ENCODE measurements around the gene WDR43. TPM values are rescaled to one million over a fixed set of nuclear protein-coding genes. Genes with fewer than 3 reads are reported as not detected.

Gene WDR43
- total and polyA plus RNA-seq, 2 experiments from 2014 or later: 21.0 to 41.3 TPM

DNA sequence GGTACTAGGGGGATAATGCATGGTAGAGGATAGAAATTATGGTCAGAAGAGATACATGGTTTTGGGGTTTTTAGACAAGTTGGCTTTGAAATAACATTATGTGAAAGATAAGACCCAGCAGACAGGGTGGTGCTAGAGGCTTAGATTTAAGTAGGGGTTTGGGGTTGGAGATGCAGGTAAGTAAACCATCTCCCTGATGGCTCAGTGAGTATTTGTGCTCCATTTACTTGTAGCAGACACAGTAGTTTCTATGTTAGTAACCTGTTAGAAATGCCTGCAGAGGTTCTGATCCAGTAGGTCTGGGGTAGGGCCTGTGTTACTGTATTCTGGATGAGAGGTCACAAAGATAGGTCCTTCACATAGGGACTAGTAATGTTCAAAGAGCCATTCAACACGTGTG is 13.7 kb downstream of the WDR43 start:
- DNase-seq (ENCODE audit: low spot score): no peak
- H3K9me2 ChIP-seq (replicated peaks; ENCODE audit: insufficient read depth): no peaks in the 10 kb centered on the region
- 0% methylated on average over 1 of the region's 1 CpG for WGBS (ENCODE audit: low lambda C conversion rate, missing lambda C conversion rate)
- peaks cover 5% of the 10 kb centered on the region for H4K20me1 ChIP-seq (ENCODE audit: insufficient read depth, poor library complexity, severe bottlenecking)
- peaks cover 3% of the 10 kb centered on the region for H3K4me1 ChIP-seq (ENCODE audit: insufficient read depth)
- H3K4me3 ChIP-seq: no peak overlapping the region
- TF ChIP-seq EZH2phosphoT487 (IDR thresholded peaks at IDR 0.05; ENCODE audit: low read depth, severe bottlenecking, unreplicated experiment): no peak
- TF ChIP-seq, protein P1, sequence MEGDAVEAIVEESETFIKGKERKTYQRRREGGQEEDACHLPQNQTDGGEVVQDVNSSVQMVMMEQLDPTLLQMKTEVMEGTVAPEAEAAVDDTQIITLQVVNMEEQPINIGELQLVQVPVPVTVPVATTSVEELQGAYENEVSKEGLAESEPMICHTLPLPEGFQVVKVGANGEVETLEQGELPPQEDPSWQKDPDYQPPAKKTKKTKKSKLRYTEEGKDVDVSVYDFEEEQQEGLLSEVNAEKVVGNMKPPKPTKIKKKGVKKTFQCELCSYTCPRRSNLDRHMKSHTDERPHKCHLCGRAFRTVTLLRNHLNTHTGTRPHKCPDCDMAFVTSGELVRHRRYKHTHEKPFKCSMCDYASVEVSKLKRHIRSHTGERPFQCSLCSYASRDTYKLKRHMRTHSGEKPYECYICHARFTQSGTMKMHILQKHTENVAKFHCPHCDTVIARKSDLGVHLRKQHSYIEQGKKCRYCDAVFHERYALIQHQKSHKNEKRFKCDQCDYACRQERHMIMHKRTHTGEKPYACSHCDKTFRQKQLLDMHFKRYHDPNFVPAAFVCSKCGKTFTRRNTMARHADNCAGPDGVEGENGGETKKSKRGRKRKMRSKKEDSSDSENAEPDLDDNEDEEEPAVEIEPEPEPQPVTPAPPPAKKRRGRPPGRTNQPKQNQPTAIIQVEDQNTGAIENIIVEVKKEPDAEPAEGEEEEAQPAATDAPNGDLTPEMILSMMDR (IDR thresholded peaks at IDR 0.05; ENCODE audit: poor library complexity): no peak
- no peak for TF ChIP-seq EZH2 (IDR thresholded peaks at IDR 0.05; ENCODE audit: borderline replicate concordance)
- H3K9me3 ChIP-seq (ENCODE audit: low read depth): no peaks in the 10 kb centered on the region
- no peaks in the 10 kb centered on the region for H3K36me3 ChIP-seq (replicated peaks; ENCODE audit: insufficient read depth, low read depth)
- H3K79me2 ChIP-seq: peaks cover 63% of the 10 kb centered on the region
- H3K27me3 ChIP-seq: no peaks in the 10 kb centered on the region
- H3K27ac ChIP-seq: no peak overlapping the region
- H3K4me2 ChIP-seq: no peak overlapping the region
- no peak overlapping the region for H2AFZ ChIP-seq

DNA sequence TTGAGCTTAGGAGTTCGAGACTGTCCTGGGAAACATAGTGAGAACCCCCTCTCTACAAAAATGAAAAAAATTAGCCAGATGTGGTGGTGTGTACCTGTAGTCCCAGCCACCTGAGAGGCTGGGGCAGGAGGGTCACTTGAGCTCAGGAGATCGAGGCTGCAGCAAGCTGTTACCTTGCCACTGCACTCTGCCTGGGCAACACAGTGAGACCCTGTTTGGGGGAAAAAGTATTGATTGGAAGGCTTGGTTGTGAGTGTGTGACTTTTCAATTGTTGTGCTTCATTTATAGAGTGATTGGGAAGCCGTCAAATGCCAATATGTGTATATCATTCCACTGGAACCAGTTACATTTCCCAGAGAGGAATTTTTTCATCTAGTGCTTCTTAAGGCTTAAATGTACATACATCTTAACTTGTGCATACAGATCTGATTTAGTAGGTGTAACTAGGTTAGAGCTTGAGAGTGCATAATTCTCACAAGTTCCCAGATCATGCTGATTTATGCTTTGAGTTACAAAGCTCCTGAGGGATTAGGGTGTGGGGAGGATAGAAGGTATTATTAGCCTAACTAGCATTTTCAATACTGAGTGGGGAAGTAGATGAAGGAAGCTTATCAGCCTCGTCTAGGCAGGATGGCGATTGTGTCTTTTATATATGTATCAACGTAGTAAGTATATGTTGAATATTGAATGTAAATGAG is 15.3 kb downstream of the WDR43 start:
- Histone ChIP-seq H2AFZ (no peak overlapping the region), H3K9me2 (replicated peaks; ENCODE audit: insufficient read depth) (no peaks in the 10 kb centered on the region), H3K27ac (no peak overlapping the region), H3K9me3 (ENCODE audit: low read depth) (no peaks in the 10 kb centered on the region), H3K4me3 (no peak overlapping the region), H4K20me1 (ENCODE audit: insufficient read depth, poor library complexity, severe bottlenecking) (no peaks in the 10 kb centered on the region), H3K79me2 (peaks cover 54% of the 10 kb centered on the region), H3K4me2 (no peak overlapping the region), H3K36me3 (replicated peaks; ENCODE audit: insufficient read depth, low read depth) (no peaks in the 10 kb centered on the region), H3K27me3 (no peaks in the 10 kb centered on the region), H3K4me1 (ENCODE audit: insufficient read depth) (no peaks in the 10 kb centered on the region)
- no peak for TF ChIP-seq EZH2phosphoT487 (IDR thresholded peaks at IDR 0.05; ENCODE audit: low read depth, severe bottlenecking, unreplicated experiment)
- TF ChIP-seq EZH2 (IDR thresholded peaks at IDR 0.05; ENCODE audit: borderline replicate concordance): no peak
- TF ChIP-seq, protein P1 (IDR thresholded peaks at IDR 0.05; ENCODE audit: poor library complexity): no peak
- no peak for DNase-seq (ENCODE audit: low spot score)
- 90% methylated on average over 6 of the region's 6 CpGs for WGBS (ENCODE audit: low lambda C conversion rate, missing lambda C conversion rate)

DNA sequence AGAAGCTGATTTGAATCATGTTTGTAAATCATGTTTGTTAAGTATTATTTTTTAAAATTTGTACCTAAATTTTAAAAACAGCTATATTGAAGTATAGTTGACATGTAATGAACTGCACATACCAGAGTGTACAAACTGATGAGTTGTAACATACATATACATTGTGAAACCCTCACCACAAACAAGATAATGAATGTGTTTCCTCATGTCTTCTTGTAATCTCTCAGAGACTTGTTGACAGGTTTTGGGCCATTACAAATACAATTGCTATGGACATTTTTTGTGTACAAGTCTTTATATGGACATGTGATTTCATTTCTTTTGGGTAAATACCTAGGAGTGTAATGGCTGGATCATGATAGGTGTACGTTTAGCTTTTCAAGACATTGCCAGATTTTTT is 21.5 kb downstream of the WDR43 start:
- Histone ChIP-seq H4K20me1 (ENCODE audit: insufficient read depth, poor library complexity, severe bottlenecking) (no peaks in the 10 kb centered on the region), H3K27me3 (no peaks in the 10 kb centered on the region), H3K4me2 (no peak overlapping the region), H3K4me3 (no peak overlapping the region), H3K79me2 (peaks cover 23% of the 10 kb centered on the region), H3K9me2 (replicated peaks; ENCODE audit: insufficient read depth) (no peaks in the 10 kb centered on the region), H3K27ac (no peak overlapping the region), H3K4me1 (ENCODE audit: insufficient read depth) (no peaks in the 10 kb centered on the region), H3K36me3 (replicated peaks; ENCODE audit: insufficient read depth, low read depth) (no peaks in the 10 kb centered on the region), H3K9me3 (ENCODE audit: low read depth) (no peaks in the 10 kb centered on the region), H2AFZ (no peak overlapping the region)
- 93% methylated on average over 1 of the region's 1 CpG for WGBS (ENCODE audit: low lambda C conversion rate, missing lambda C conversion rate)
- TF ChIP-seq, protein P1 (IDR thresholded peaks at IDR 0.05; ENCODE audit: poor library complexity): no peak
- TF ChIP-seq EZH2phosphoT487 (IDR thresholded peaks at IDR 0.05; ENCODE audit: low read depth, severe bottlenecking, unreplicated experiment) (no peak), EZH2 (IDR thresholded peaks at IDR 0.05; ENCODE audit: borderline replicate concordance) (no peak)
- DNase-seq (ENCODE audit: low spot score): no peak

All from hepatocyte (in vitro differentiated cells).